OCI-LY1 (cell line): Measurements from ENCODE around the gene STAC.

Source experiments
- H2AFZ ChIP-seq: fragments of 200-600 bp; sonication (generic), shearing (Covaris generic); 2 replicates; pipeline ENCODE4 v1.6.0; 2014; ENCODE audit warnings: antibody characterized with exemption, mild to moderate bottlenecking, low read length
- H3F3A ChIP-seq: fragments of 200-600 bp; sonication (generic), shearing (Covaris generic); 2 replicates; pipeline ENCODE4 v1.6.0; 2014; ENCODE audit warnings: mild to moderate bottlenecking, antibody characterized with exemption, low read length, moderate library complexity; ENCODE audit not compliant: insufficient read depth
- H3K27ac ChIP-seq: fragments of 200-600 bp; sonication (generic); 2 replicates; pipeline ENCODE4 v1.5.1; 2014; ENCODE audit warnings: low read length, mixed run types, mild to moderate bottlenecking, low read depth; ENCODE audit not compliant: poor library complexity, severe bottlenecking
- H3K27me3 ChIP-seq: fragments of 200-600 bp; sonication (generic); 2 replicates; pipeline ENCODE4 v1.6.0; 2014; ENCODE audit warnings: antibody characterized with exemption, mild to moderate bottlenecking, low read length, moderate library complexity; ENCODE audit not compliant: insufficient read depth
- H3K36me3 ChIP-seq: fragments of 200-600 bp; sonication (generic); 2 replicates; pipeline ENCODE4 v1.6.1; 2014; ENCODE audit warnings: mild to moderate bottlenecking, antibody characterized with exemption, low read length, moderate library complexity, mixed read lengths; ENCODE audit not compliant: insufficient read depth
- H3K4me1 ChIP-seq: fragments of 200-600 bp; sonication (generic); 2 replicates; pipeline ENCODE4 v1.5.1; 2014; ENCODE audit warnings: mild to moderate bottlenecking, low read length, moderate library complexity; ENCODE audit not compliant: insufficient read depth, severe bottlenecking
- H3K4me2 ChIP-seq: fragments of 200-600 bp; sonication (generic), shearing (Covaris generic); 2 replicates; pipeline ENCODE4 v1.6.1; 2014; ENCODE audit warnings: low read length
- H3K4me3 ChIP-seq: fragments of 200-600 bp; sonication (generic); 2 replicates; pipeline ENCODE4 v1.5.1; 2014; ENCODE audit warnings: low read length, low read depth, mild to moderate bottlenecking, mixed read lengths; ENCODE audit not compliant: poor library complexity, severe bottlenecking
- H3K79me2 ChIP-seq: fragments of 200-600 bp; shearing (Covaris generic); 2 replicates; pipeline ENCODE4 v1.6.1; 2016; ENCODE audit warnings: mixed run types, low read length, mixed read lengths; ENCODE audit not compliant: insufficient read depth
- H3K9ac ChIP-seq: fragments of 200-600 bp; sonication (generic), shearing (Covaris generic); 2 replicates; pipeline ENCODE4 v1.6.1; 2014; ENCODE audit warnings: mild to moderate bottlenecking, low read length, mixed read lengths
- H3K9me2 ChIP-seq: fragments of 200-600 bp; sonication (generic), shearing (Covaris generic); 2 replicates; pipeline ENCODE4 v1.6.1; 2014; ENCODE audit warnings: low read depth, mild to moderate bottlenecking, low read length, mixed read lengths
- H3K9me3 ChIP-seq: fragments of 200-600 bp; shearing (Covaris generic); 2 replicates; pipeline ENCODE4 v1.6.1; 2014; ENCODE audit warnings: low read length, mixed read lengths
- H4K20me1 ChIP-seq: fragments of 200-600 bp; sonication (generic), shearing (Covaris generic); 2 replicates; pipeline ENCODE4 v1.6.0; 2016; ENCODE audit warnings: mild to moderate bottlenecking, low read length; ENCODE audit not compliant: insufficient read depth
- CTCF ChIP-seq: fragments of 200-600 bp; sonication (generic), shearing (Covaris generic); IDR thresholded peaks from 2 replicates; pipeline ENCODE4 v1.5.1; 2017; ENCODE audit warnings: mild to moderate bottlenecking, antibody characterized with exemption, low read length, moderate library complexity, mixed read lengths
- EZH2 ChIP-seq: fragments of 200-600 bp; sonication (generic), shearing (Covaris generic); IDR thresholded peaks from 2 replicates; pipeline ENCODE4 v1.8.0; 2017; ENCODE audit warnings: borderline replicate concordance, mixed run types, mild to moderate bottlenecking, antibody characterized with exemption, low read length, moderate library complexity, mixed read lengths

Gene STAC

DNA sequence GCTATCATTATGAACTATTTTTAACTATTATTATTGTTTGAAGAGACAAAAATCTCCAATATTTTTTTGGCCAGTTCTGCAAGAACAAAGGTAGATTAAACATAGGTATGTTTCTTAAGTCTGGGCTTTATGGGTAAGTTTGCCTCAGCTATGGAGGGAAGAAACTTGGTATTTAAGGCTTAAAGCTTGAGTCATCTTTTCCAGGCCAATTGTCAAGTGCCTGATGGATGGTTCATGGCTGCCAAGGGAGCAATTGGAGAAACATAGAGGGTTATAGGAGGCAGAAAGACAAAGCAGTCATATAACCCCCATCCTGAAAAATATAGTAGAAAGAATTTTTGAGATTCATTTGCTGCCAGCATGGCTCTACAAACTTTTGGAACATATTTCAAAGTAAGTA, 7.2 kb upstream of the STAC start:
- no peaks in the 10 kb centered on the region for H3K9me2 ChIP-seq
- TF ChIP-seq EZH2, result no peak
- no peak for TF ChIP-seq CTCF
- H3K27ac ChIP-seq, result no peak overlapping the region
- no peaks in the 10 kb centered on the region for H3K9me3 ChIP-seq
- H3K9ac ChIP-seq, result no peak overlapping the region
- H3K4me1 ChIP-seq, result no peaks in the 10 kb centered on the region
- H3K36me3 ChIP-seq, result no peaks in the 10 kb centered on the region
- H3F3A ChIP-seq, result no peaks in the 10 kb centered on the region
- H3K79me2 ChIP-seq, result no peaks in the 10 kb centered on the region
- H3K4me3 ChIP-seq, result no peak overlapping the region
- H3K4me2 ChIP-seq, result no peak overlapping the region
- H3K27me3 ChIP-seq, result no peaks in the 10 kb centered on the region
- no peaks in the 10 kb centered on the region for H4K20me1 ChIP-seq
- H2AFZ ChIP-seq, result no peak overlapping the region

- Histone ChIP-seq H4K20me1 (no peaks in the 10 kb centered on the region), H2AFZ (no peak overlapping the region), H3F3A (no peaks in the 10 kb centered on the region), H3K27me3 (no peaks in the 10 kb centered on the region), H3K4me2 (no peak overlapping the region), H3K36me3 (no peaks in the 10 kb centered on the region), H3K4me1 (no peaks in the 10 kb centered on the region), H3K9me2 (no peaks in the 10 kb centered on the region), H3K27ac (no peak overlapping the region), H3K79me2 (no peaks in the 10 kb centered on the region), H3K4me3 (no peak overlapping the region), H3K9me3 (no peaks in the 10 kb centered on the region), H3K9ac (no peak overlapping the region)
- no peak for TF ChIP-seq EZH2
- no peak for TF ChIP-seq CTCF
Observed at GRCh38 chr3:36373666-36374065, 6.6 kb upstream of the STAC start.

DNA sequence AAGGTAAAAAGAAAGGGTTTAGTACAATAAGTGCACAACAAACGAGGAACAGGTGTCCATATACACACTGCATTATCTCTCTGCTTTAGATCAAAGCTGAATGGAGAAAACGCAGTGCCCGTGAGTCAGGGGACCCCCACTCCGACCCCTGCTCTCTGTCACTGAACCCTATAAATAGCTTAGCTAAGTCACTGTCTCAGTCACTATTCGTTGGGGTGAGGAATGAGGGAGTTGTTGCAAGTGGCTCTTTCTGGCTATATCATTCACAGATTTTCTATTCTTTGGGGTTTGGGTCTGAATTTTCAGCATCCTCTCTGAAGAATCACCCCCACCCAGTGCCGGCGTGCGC, 458 bp upstream of the STAC start:
- H3K4me2 ChIP-seq, result no peak overlapping the region

More for the DNA sequence above, 458 bp upstream of the STAC start:
- TF ChIP-seq CTCF (no peak), EZH2 (no peak)
- no peak overlapping the region for H3K27ac ChIP-seq
- no peaks in the 10 kb centered on the region for H3K27me3 ChIP-seq
- H3F3A ChIP-seq, result no peaks in the 10 kb centered on the region
- no peaks in the 10 kb centered on the region for H3K79me2 ChIP-seq
- no peaks in the 10 kb centered on the region for H3K36me3 ChIP-seq
- no peaks in the 10 kb centered on the region for H3K9me2 ChIP-seq
- no peak overlapping the region for H3K4me3 ChIP-seq
- H4K20me1 ChIP-seq, result no peaks in the 10 kb centered on the region
- no peak overlapping the region for H2AFZ ChIP-seq
- H3K9me3 ChIP-seq, result no peaks in the 10 kb centered on the region
- no peak overlapping the region for H3K9ac ChIP-seq
- no peaks in the 10 kb centered on the region for H3K4me1 ChIP-seq
